Endodermal cell (in vitro differentiated cells): ENCODE data around the gene DOP1A. TPM values are rescaled to one million over a fixed set of nuclear protein-coding genes. Genes with fewer than 3 reads are reported as not detected.
A peak's percentile ranks its signal among the peaks of the same experiment; 100 is the strongest.
"Not testable (repeated sequence)": the region's sequence is repeated elsewhere in the genome, so short reads cannot be mapped to it uniquely, and the experiment has no call there.

Experiments
- DNase-seq: peaks from one replicate; pipeline ENCODE4 v3.0.0-alpha.2; 2017
- H3K27ac ChIP-seq: 2 replicates; pipeline ENCODE4 v1.5.1; 2013; ENCODE audit warnings: mild to moderate bottlenecking, low read depth, low read length, moderate library complexity
- H3K27me3 ChIP-seq: 2 replicates; pipeline ENCODE4 v1.6.1; 2013; ENCODE audit warnings: mild to moderate bottlenecking, low read length, moderate library complexity; ENCODE audit not compliant: insufficient read depth, control insufficient read depth, poor library complexity, severe bottlenecking
- H3K36me3 ChIP-seq: 2 replicates; pipeline ENCODE4 v1.7.0; 2013; ENCODE audit warnings: mild to moderate bottlenecking, low read length, moderate library complexity; ENCODE audit not compliant: control insufficient read depth, insufficient read depth
- H3K4me1 ChIP-seq: one replicate; pipeline ENCODE4 v1.7.0; 2013; ENCODE audit warnings: low read length; ENCODE audit not compliant: control insufficient read depth, insufficient read depth
- H3K4me3 ChIP-seq: 2 replicates; pipeline ENCODE4 v1.5.1; 2013; ENCODE audit warnings: mild to moderate bottlenecking, low read length, moderate library complexity
- H3K9ac ChIP-seq: 2 replicates; pipeline ENCODE4 v1.6.1; 2013; ENCODE audit warnings: mild to moderate bottlenecking, low read length, moderate library complexity; ENCODE audit not compliant: poor library complexity, severe bottlenecking; ENCODE audit errors: extremely low read depth
- H3K9me3 ChIP-seq: 2 replicates; pipeline ENCODE4 v1.6.1; 2013; ENCODE audit warnings: mild to moderate bottlenecking, low read length, moderate library complexity; ENCODE audit not compliant: control insufficient read depth
- H3K27ac Mint-ChIP-seq: 2 replicates; pipeline ENCODE4 v1.8.0; 2020; ENCODE audit warnings: mixed read lengths
- H3K27me3 Mint-ChIP-seq: 2 replicates; pipeline ENCODE4 v1.8.0; 2021; ENCODE audit warnings: mild to moderate bottlenecking, mixed read lengths; ENCODE audit not compliant: insufficient read depth
- H3K36me3 Mint-ChIP-seq: 2 replicates; pipeline ENCODE4 v1.8.0; 2020; ENCODE audit warnings: low read depth, mixed read lengths
- H3K4me1 Mint-ChIP-seq: 2 replicates; pipeline ENCODE4 v1.8.0; 2020; ENCODE audit warnings: mixed read lengths
- H3K4me3 Mint-ChIP-seq: 2 replicates; pipeline ENCODE4 v1.8.0; 2020; ENCODE audit warnings: mild to moderate bottlenecking, moderate library complexity, mixed read lengths
- H3K9me3 Mint-ChIP-seq: 2 replicates; pipeline ENCODE4 v1.8.0; 2020; ENCODE audit warnings: mild to moderate bottlenecking, mixed read lengths
- CTCF ChIP-seq: fragments of 200-600 bp; sonication (generic); conservative IDR thresholded peaks from 2 replicates; pipeline ENCODE4 v1.5.0; 2021; ENCODE audit warnings: antibody characterized with exemption, mild to moderate bottlenecking
- WGBS, 2 experiments: methylation state at CpG; one replicate each; pipeline versions ENCODE4 v1.1.5 to v1.1.7; 2013; ENCODE audit warnings: missing lambda C conversion rate in 2 of 2, mixed read lengths in 1 of 2; ENCODE audit not compliant: insufficient coverage in 1 of 2, insufficient read length in 1 of 2; 5-methylcytosine and 5-hydroxymethylcytosine counted together
- total RNA-seq, 2 donors: library from RNA; stranded (reverse); fragmentation: NEBNext Ultra II Directional in 1 of 2; extraction: Animal tissue kit (Norgen Biotek cat#: 25700) in 1 of 2; gene quantifications; 2 replicates in 1 of 2; 3 replicates in 1 of 2; pipeline ENCODE4 v1.2.1, GENCODE V29; 2021

DOP1A gene
- total RNA-seq, 2 donors from 2014 or later: 32.2 to 36.0 TPM

GRCh38 chr6:83185096-83185495 is 117.6 kb downstream of the DOP1A start:
- Histone ChIP-seq H3K36me3 (peaks cover 92% of the 10 kb centered on the region), H3K27me3 (no peaks in the 10 kb centered on the region), H3K9me3 (no peaks in the 10 kb centered on the region), H3K4me1 (peaks cover 2% of the 10 kb centered on the region), H3K4me3 (no peak overlapping the region), H3K27ac (no peak overlapping the region), H3K9ac (no peak overlapping the region)
- H3K27ac Mint-ChIP-seq: no peak overlapping the region
- no peaks in the 10 kb centered on the region for H3K27me3 Mint-ChIP-seq
- DNase-seq: no peak
- no peaks in the 10 kb centered on the region for H3K9me3 Mint-ChIP-seq
- WGBS, 2 experiments: 96 to 100% methylated on average over 2 of the region's 2 CpGs
- TF ChIP-seq CTCF: no peak
- peaks cover 70% of the 10 kb centered on the region for H3K36me3 Mint-ChIP-seq
- H3K4me1 Mint-ChIP-seq: peaks cover 17% of the 10 kb centered on the region
- no peak overlapping the region for H3K4me3 Mint-ChIP-seq

DNA sequence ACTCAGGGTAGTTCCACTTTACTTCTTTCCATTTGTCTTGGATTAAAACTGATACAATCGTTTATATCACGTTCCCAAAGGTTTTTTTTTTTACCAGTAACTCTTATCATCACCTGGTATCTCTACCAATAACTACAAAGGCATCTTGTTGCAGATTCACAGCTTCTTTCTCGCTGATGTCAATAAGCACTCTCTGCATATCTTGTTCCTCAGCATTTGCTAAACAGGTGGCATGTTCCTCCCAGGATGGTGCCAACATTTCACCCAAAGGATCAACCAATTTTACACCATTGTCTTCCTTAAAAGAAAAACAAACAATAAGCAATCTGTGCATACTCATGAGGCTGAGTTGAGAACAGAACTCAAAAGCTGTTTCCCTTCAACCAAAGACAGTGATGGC is 121.0 kb downstream of the DOP1A start:
- Mint-ChIP-seq H3K4me1 (peaks cover 31% of the 10 kb centered on the region), H3K4me3 (no peak overlapping the region), H3K36me3 (peaks cover 59% of the 10 kb centered on the region), H3K9me3 (no peaks in the 10 kb centered on the region), H3K27me3 (no peaks in the 10 kb centered on the region), H3K27ac (no peak overlapping the region)
- Histone ChIP-seq H3K36me3 (peaks cover 63% of the 10 kb centered on the region), H3K27me3 (no peaks in the 10 kb centered on the region), H3K4me1 (peaks cover 2% of the 10 kb centered on the region), H3K9ac (no peak overlapping the region), H3K27ac (no peak overlapping the region), H3K4me3 (no peak overlapping the region), H3K9me3 (no peaks in the 10 kb centered on the region)
- TF ChIP-seq CTCF: no peak
- WGBS, 2 experiments: 76 to 90% methylated on average over 3 of the region's 3 CpGs
- DNase-seq: no peak

GRCh38 chr6:83190626-83191025 is 123.2 kb downstream of the DOP1A start:
- Histone ChIP-seq H3K9ac (peak overlapping the region; percentile 53), H3K36me3 (peaks cover 54% of the 10 kb centered on the region)
- H3K36me3 Mint-ChIP-seq: peaks cover 48% of the 10 kb centered on the region

GRCh38 chr6:83191974-83192373 is 124.5 kb downstream of the DOP1A start:
- 90 to 100% methylated on average over 3 to 18 of the region's 18 CpGs for WGBS, 2 experiments
- DNase-seq, H3K4me1 ChIP-seq, H3K27me3 Mint-ChIP-seq, H3K9me3 ChIP-seq, H3K27me3 ChIP-seq, H3K27ac Mint-ChIP-seq, H3K9me3 Mint-ChIP-seq, H3K27ac ChIP-seq: not testable (repeated sequence)
- Histone ChIP-seq H3K36me3 (peaks cover 55% of the 10 kb centered on the region), H3K9ac (peak overlapping the region; percentile 97), H3K4me3 (peak overlapping the region; percentile 99)
- H3K36me3 Mint-ChIP-seq: peaks cover 49% of the 10 kb centered on the region
- H3K4me3 Mint-ChIP-seq: peak overlapping the region; percentile 98
- peaks cover 37% of the 10 kb centered on the region for H3K4me1 Mint-ChIP-seq

More at GRCh38 chr6:83190626-83191025, 123.2 kb downstream of the DOP1A start:
- Mint-ChIP-seq H3K27me3 (no peaks in the 10 kb centered on the region), H3K9me3 (no peaks in the 10 kb centered on the region), H3K27ac (peak overlapping the region; percentile 84), H3K4me3 (peak overlapping the region; percentile 98), H3K4me1 (peaks cover 37% of the 10 kb centered on the region)
- WGBS, 2 experiments: 86 to 94% methylated on average over 5 to 6 of the region's 6 CpGs
- peaks cover 2% of the 10 kb centered on the region for H3K4me1 ChIP-seq
- H3K9me3 ChIP-seq: no peaks in the 10 kb centered on the region
- H3K27ac ChIP-seq: no peak overlapping the region
- TF ChIP-seq CTCF: no peak
- DNase-seq: no peak
- H3K27me3 ChIP-seq: no peaks in the 10 kb centered on the region
- peak overlapping the region; percentile 99 for H3K4me3 ChIP-seq
